OCI-LY7 (cell line): Measurements from ENCODE around the gene TXK.

Experiments
- EZH2phosphoT487 ChIP-seq: fragments of 200-600 bp; sonication (generic); IDR thresholded peaks from 2 replicates; pipeline ENCODE4 v1.6.1; 2018; ENCODE audit warnings: low read depth, borderline replicate concordance, mild to moderate bottlenecking, mixed run types, antibody characterized with exemption, low read length, moderate library complexity, mixed read lengths
- TF ChIP-seq, protein P1 (sequence below): fragments of 200-600 bp; sonication (generic); conservative IDR thresholded peaks from 2 replicates; pipeline ENCODE4 v1.5.1; 2014; ENCODE audit warnings: mild to moderate bottlenecking, antibody characterized with exemption, low read length, moderate library complexity, mixed read lengths

DNA sequence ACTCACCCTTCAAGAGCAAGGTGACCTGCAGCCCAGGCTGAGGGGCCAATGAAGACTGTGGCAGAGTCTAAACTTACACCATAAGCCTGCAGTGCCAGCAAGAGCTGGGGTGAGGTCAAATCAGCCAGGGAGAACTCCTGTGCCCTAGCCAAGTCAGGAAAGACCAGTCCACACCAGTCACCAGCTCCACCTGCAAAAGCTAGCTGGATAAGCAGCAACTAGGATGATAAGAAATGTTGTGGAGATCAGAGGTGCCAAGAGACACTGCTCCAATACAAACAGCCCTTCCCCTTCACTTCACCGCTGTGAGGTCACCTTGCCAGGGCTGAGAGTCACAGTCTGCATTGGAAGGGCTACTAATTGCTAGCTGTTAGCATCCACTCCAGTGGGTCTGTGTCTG, 86.2 kb downstream of the TXK start:
- TF ChIP-seq, protein P1, sequence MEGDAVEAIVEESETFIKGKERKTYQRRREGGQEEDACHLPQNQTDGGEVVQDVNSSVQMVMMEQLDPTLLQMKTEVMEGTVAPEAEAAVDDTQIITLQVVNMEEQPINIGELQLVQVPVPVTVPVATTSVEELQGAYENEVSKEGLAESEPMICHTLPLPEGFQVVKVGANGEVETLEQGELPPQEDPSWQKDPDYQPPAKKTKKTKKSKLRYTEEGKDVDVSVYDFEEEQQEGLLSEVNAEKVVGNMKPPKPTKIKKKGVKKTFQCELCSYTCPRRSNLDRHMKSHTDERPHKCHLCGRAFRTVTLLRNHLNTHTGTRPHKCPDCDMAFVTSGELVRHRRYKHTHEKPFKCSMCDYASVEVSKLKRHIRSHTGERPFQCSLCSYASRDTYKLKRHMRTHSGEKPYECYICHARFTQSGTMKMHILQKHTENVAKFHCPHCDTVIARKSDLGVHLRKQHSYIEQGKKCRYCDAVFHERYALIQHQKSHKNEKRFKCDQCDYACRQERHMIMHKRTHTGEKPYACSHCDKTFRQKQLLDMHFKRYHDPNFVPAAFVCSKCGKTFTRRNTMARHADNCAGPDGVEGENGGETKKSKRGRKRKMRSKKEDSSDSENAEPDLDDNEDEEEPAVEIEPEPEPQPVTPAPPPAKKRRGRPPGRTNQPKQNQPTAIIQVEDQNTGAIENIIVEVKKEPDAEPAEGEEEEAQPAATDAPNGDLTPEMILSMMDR, result no peak
- no peak for TF ChIP-seq EZH2phosphoT487
